Measurements from ENCODE around the gene BATF2.
"Not testable (repeated sequence)": the region's sequence is repeated elsewhere in the genome, so short reads cannot be mapped to it uniquely, and the experiment has no call there.

BATF2 gene

GRCh38 chr11:64996327-64996709 lies 453 bp downstream of the BATF2 start:
- POLR2A ChIA-PET: no interaction called here

DNA sequence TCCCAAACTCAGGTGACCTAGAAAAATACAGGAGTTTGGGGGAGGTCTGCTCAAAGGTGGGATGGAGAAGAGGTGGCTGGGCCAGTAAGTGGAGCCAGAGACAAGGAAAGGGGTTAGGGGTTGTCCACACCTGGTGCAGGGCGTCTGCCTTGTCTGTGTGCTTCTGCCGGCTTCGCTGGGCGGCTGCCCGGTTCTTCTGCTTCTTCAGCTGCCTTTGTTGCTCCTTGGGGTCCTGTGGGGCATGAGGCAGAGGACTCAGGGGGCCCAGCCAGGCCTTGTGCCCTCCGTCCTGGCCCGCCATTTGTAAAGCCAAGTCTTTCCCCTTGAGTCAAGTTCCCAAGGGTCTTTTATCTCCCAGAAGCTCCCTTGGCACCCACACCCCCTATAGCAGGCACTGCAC lies 2.5 kb downstream of the BATF2 start:
- ChIA-PET POLR2A (no interaction called here), CTCF (interaction anchor here (1.4 to 6.2 kb wide), 2 partner anchors 19 to 20 kb away, joined by 5 to 34 read pairs; partner anchors contain the start of gene ARL2)
- DNase-seq (ENCODE audit: extremely low spot score): no peak
- TF ChIP-seq, protein P1, sequence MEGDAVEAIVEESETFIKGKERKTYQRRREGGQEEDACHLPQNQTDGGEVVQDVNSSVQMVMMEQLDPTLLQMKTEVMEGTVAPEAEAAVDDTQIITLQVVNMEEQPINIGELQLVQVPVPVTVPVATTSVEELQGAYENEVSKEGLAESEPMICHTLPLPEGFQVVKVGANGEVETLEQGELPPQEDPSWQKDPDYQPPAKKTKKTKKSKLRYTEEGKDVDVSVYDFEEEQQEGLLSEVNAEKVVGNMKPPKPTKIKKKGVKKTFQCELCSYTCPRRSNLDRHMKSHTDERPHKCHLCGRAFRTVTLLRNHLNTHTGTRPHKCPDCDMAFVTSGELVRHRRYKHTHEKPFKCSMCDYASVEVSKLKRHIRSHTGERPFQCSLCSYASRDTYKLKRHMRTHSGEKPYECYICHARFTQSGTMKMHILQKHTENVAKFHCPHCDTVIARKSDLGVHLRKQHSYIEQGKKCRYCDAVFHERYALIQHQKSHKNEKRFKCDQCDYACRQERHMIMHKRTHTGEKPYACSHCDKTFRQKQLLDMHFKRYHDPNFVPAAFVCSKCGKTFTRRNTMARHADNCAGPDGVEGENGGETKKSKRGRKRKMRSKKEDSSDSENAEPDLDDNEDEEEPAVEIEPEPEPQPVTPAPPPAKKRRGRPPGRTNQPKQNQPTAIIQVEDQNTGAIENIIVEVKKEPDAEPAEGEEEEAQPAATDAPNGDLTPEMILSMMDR (IDR thresholded peaks at IDR 0.05; ENCODE audit: control extremely low read depth, extremely low read depth, low read depth, missing control alignments): no peak

More at GRCh38 chr11:64996327-64996709, 453 bp downstream of the BATF2 start:
- TF ChIP-seq, protein P1 (IDR thresholded peaks at IDR 0.05; ENCODE audit: control extremely low read depth, extremely low read depth, low read depth, missing control alignments): no peak
- CTCF ChIA-PET: interaction anchor here (0.7 to 6.2 kb wide), 12 partner anchors 8 to 229 kb away, joined by 3 to 34 read pairs (median 4); partner anchors contain the start of gene ARL2
- DNase-seq (ENCODE audit: extremely low spot score): no peak

GRCh38 chr11:64990222-64990923 lies 6.4 kb downstream of the BATF2 start:
- TF ChIP-seq, protein P1 (IDR thresholded peaks at IDR 0.05; ENCODE audit: control extremely low read depth, extremely low read depth, low read depth, missing control alignments): no peak
- ChIA-PET CTCF (interaction anchor here (5.2 kb wide), 1 partner anchor 23 kb away, joined by 21 read pairs; the partner anchor contains the start of gene ARL2), POLR2A (no interaction called here)
- no peak for DNase-seq (ENCODE audit: extremely low spot score)

DNA sequence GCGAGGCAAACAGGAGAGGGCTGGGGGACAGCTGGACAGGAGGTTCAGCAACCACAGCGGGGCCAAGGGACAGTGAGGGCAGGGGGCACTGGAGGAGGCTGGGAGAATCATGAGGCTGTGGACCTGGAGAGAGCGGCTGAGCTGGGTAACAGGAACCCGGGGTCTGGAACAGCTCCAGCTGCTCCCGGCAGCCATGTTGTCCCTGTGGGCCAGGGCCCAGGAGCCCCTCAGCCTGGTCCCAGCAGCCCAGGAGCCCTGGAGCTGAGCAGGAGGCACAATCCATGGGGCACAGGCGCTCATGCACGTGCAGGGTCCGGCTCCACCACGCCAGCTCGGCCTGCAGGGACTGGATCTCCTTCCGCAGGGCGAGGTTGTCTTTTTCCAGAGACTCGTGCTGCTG lies 7.4 kb downstream of the BATF2 start:
- DNase-seq (ENCODE audit: extremely low spot score): no peak
- ChIA-PET CTCF (interaction anchor here (5.2 kb wide), 1 partner anchor 24 kb away, joined by 21 read pairs; the partner anchor contains the start of gene ARL2), POLR2A (no interaction called here)
- TF ChIP-seq, protein P1 (IDR thresholded peaks at IDR 0.05; ENCODE audit: control extremely low read depth, extremely low read depth, low read depth, missing control alignments): no peak

- ChIA-PET POLR2A (no interaction called here), CTCF (interaction anchor here (2.1 to 5.2 kb wide), 2 partner anchors 8 to 25 kb away, joined by 7 to 21 read pairs; partner anchors contain the start of genes ARL2 and BATF2)
- no peak for DNase-seq (ENCODE audit: extremely low spot score)
- TF ChIP-seq, protein P1 (IDR thresholded peaks at IDR 0.05; ENCODE audit: control extremely low read depth, extremely low read depth, low read depth, missing control alignments): no peak
Measured at GRCh38 chr11:64987998-64988854, 8.5 kb downstream of the BATF2 start.

- CTCF ChIA-PET: interaction anchor here (1.3 kb wide), 1 partner anchor 13 kb away, joined by 3 read pairs; the partner anchor contains the start of gene BATF2
- DNase-seq (ENCODE audit: extremely low spot score); POLR2A ChIA-PET: not testable (repeated sequence)
Measured at GRCh38 chr11:64983339-64983738, 13.4 kb downstream of the BATF2 start.

Data from GM10248 (cell line).